Measurements from ENCODE around the gene UST.

UST gene

GRCh38 chr6:149093643-149094042 lies 346.8 kb downstream of the UST start:
- Histone ChIP-seq H3K4me1 (ENCODE audit: control insufficient read depth, low read depth, low read length) (no peaks in the 10 kb centered on the region), H3K23ac (ENCODE audit: low read length) (no peak overlapping the region), H3K18ac (ENCODE audit: low read length) (no peak overlapping the region), H2BK120ac (ENCODE audit: low read depth, low read length) (no peak overlapping the region), H4K5ac (ENCODE audit: low read length) (no peak overlapping the region), H3K27ac (ENCODE audit: low read depth, low read length) (no peak overlapping the region), H3K79me1 (ENCODE audit: low read length) (no peaks in the 10 kb centered on the region), H3K4ac (ENCODE audit: low read depth, low read length) (no peak overlapping the region), H3K36me3 (ENCODE audit: control insufficient read depth, insufficient read depth, low read length) (no peaks in the 10 kb centered on the region), H3K4me2 (ENCODE audit: low read length) (no peak overlapping the region), H3K9ac (ENCODE audit: low read length) (no peak overlapping the region), H2AK5ac (ENCODE audit: low read length) (no peak overlapping the region), H3K56ac (ENCODE audit: low read length) (no peak overlapping the region), H3K4me3 (ENCODE audit: low read length) (no peak overlapping the region), H3K27me3 (ENCODE audit: insufficient read depth, low read length, poor library complexity) (no peaks in the 10 kb centered on the region), H2BK15ac (replicated peaks; ENCODE audit: low read depth) (no peak overlapping the region), H4K8ac (ENCODE audit: low read depth, low read length) (no peak overlapping the region), H2BK5ac (ENCODE audit: low read length) (no peak overlapping the region), H3K79me2 (ENCODE audit: control insufficient read depth, insufficient read depth, low read length) (no peaks in the 10 kb centered on the region)
- no CpG with 5 or more reads among the region's 3 CpGs for WGBS (ENCODE audit: extremely low coverage, insufficient coverage, low lambda C conversion rate)
- no peak for DNase-seq

- no peaks in the 10 kb centered on the region for H3K79me1 ChIP-seq (ENCODE audit: low read length)
- no peak overlapping the region for H2BK15ac ChIP-seq (replicated peaks; ENCODE audit: low read depth)
- H3K36me3 ChIP-seq (ENCODE audit: control insufficient read depth, insufficient read depth, low read length): no peaks in the 10 kb centered on the region
- DNase-seq: peak; percentile 43
- H3K56ac ChIP-seq (ENCODE audit: low read length): no peak overlapping the region
- H2BK120ac ChIP-seq (ENCODE audit: low read depth, low read length): no peak overlapping the region
- H4K8ac ChIP-seq (ENCODE audit: low read depth, low read length): no peak overlapping the region
- no peak overlapping the region for H4K5ac ChIP-seq (ENCODE audit: low read length)
- no peaks in the 10 kb centered on the region for H3K79me2 ChIP-seq (ENCODE audit: control insufficient read depth, insufficient read depth, low read length)
- no CpG with 5 or more reads among the region's 3 CpGs for WGBS (ENCODE audit: extremely low coverage, insufficient coverage, low lambda C conversion rate)
- no peak overlapping the region for H3K18ac ChIP-seq (ENCODE audit: low read length)
- no peak overlapping the region for H3K9ac ChIP-seq (ENCODE audit: low read length)
- H3K27ac ChIP-seq (ENCODE audit: low read depth, low read length): no peak overlapping the region
- H3K4me1 ChIP-seq (ENCODE audit: control insufficient read depth, low read depth, low read length): no peaks in the 10 kb centered on the region
- H3K27me3 ChIP-seq (ENCODE audit: insufficient read depth, low read length, poor library complexity): no peaks in the 10 kb centered on the region
- H2BK5ac ChIP-seq (ENCODE audit: low read length): no peak overlapping the region
- H3K4me3 ChIP-seq (ENCODE audit: low read length): no peak overlapping the region
- no peak overlapping the region for H3K4me2 ChIP-seq (ENCODE audit: low read length)
- no peak overlapping the region for H3K23ac ChIP-seq (ENCODE audit: low read length)
- no peak overlapping the region for H3K4ac ChIP-seq (ENCODE audit: low read depth, low read length)
- no peak overlapping the region for H2AK5ac ChIP-seq (ENCODE audit: low read length)
Measured at GRCh38 chr6:149094156-149094555, 347.3 kb downstream of the UST start.

GRCh38 chr6:149094934-149095351 lies 348.1 kb downstream of the UST start:
- Histone ChIP-seq H3K18ac (ENCODE audit: low read length) (no peak overlapping the region), H3K4me3 (ENCODE audit: low read length) (no peak overlapping the region), H3K27me3 (ENCODE audit: insufficient read depth, low read length, poor library complexity) (no peaks in the 10 kb centered on the region), H4K8ac (ENCODE audit: low read depth, low read length) (no peak overlapping the region), H2BK15ac (replicated peaks; ENCODE audit: low read depth) (no peak overlapping the region), H3K4ac (ENCODE audit: low read depth, low read length) (no peak overlapping the region), H3K36me3 (ENCODE audit: control insufficient read depth, insufficient read depth, low read length) (no peaks in the 10 kb centered on the region), H3K79me1 (ENCODE audit: low read length) (no peaks in the 10 kb centered on the region), H3K4me2 (ENCODE audit: low read length) (no peak overlapping the region), H3K4me1 (ENCODE audit: control insufficient read depth, low read depth, low read length) (no peaks in the 10 kb centered on the region), H4K5ac (ENCODE audit: low read length) (no peak overlapping the region), H3K9ac (ENCODE audit: low read length) (no peak overlapping the region), H2BK5ac (ENCODE audit: low read length) (no peak overlapping the region), H3K23ac (ENCODE audit: low read length) (no peak overlapping the region), H2AK5ac (ENCODE audit: low read length) (no peak overlapping the region), H3K27ac (ENCODE audit: low read depth, low read length) (no peak overlapping the region), H3K79me2 (ENCODE audit: control insufficient read depth, insufficient read depth, low read length) (no peaks in the 10 kb centered on the region), H2BK120ac (ENCODE audit: low read depth, low read length) (no peak overlapping the region), H3K56ac (ENCODE audit: low read length) (no peak overlapping the region)
- no CpG with 5 or more reads among the region's 2 CpGs for WGBS (ENCODE audit: extremely low coverage, insufficient coverage, low lambda C conversion rate)
- no peak for DNase-seq

- H3K4me2 ChIP-seq (ENCODE audit: low read length): no peak overlapping the region
- no peak overlapping the region for H3K27ac ChIP-seq (ENCODE audit: low read depth, low read length)
- no peaks in the 10 kb centered on the region for H3K4me1 ChIP-seq (ENCODE audit: control insufficient read depth, low read depth, low read length)
- DNase-seq: no peak
- H3K4me3 ChIP-seq (ENCODE audit: low read length): no peak overlapping the region
- no peak overlapping the region for H3K56ac ChIP-seq (ENCODE audit: low read length)
- no peak overlapping the region for H3K4ac ChIP-seq (ENCODE audit: low read depth, low read length)
- H2BK120ac ChIP-seq (ENCODE audit: low read depth, low read length): no peak overlapping the region
- no peak overlapping the region for H3K9ac ChIP-seq (ENCODE audit: low read length)
- H3K36me3 ChIP-seq (ENCODE audit: control insufficient read depth, insufficient read depth, low read length): no peaks in the 10 kb centered on the region
- H4K5ac ChIP-seq (ENCODE audit: low read length): no peak overlapping the region
- H3K79me1 ChIP-seq (ENCODE audit: low read length): no peaks in the 10 kb centered on the region
- no peaks in the 10 kb centered on the region for H3K79me2 ChIP-seq (ENCODE audit: control insufficient read depth, insufficient read depth, low read length)
- H3K27me3 ChIP-seq (ENCODE audit: insufficient read depth, low read length, poor library complexity): no peaks in the 10 kb centered on the region
- WGBS (ENCODE audit: extremely low coverage, insufficient coverage, low lambda C conversion rate): no CpG with 5 or more reads among the region's 1 CpG
- H2AK5ac ChIP-seq (ENCODE audit: low read length): no peak overlapping the region
- no peak overlapping the region for H4K8ac ChIP-seq (ENCODE audit: low read depth, low read length)
- H3K23ac ChIP-seq (ENCODE audit: low read length): no peak overlapping the region
- H2BK5ac ChIP-seq (ENCODE audit: low read length): no peak overlapping the region
- H3K18ac ChIP-seq (ENCODE audit: low read length): no peak overlapping the region
- H2BK15ac ChIP-seq (replicated peaks; ENCODE audit: low read depth): no peak overlapping the region
Measured at GRCh38 chr6:149095842-149096241, 349.0 kb downstream of the UST start.

GRCh38 chr6:149097794-149098193 lies 351.0 kb downstream of the UST start:
- WGBS (ENCODE audit: extremely low coverage, insufficient coverage, low lambda C conversion rate): no CpG with 5 or more reads among the region's 2 CpGs
- Histone ChIP-seq H3K9ac (ENCODE audit: low read length) (no peak overlapping the region), H3K4me1 (ENCODE audit: control insufficient read depth, low read depth, low read length) (no peaks in the 10 kb centered on the region), H3K4me2 (ENCODE audit: low read length) (no peak overlapping the region), H3K4me3 (ENCODE audit: low read length) (no peak overlapping the region), H4K8ac (ENCODE audit: low read depth, low read length) (no peak overlapping the region), H3K4ac (ENCODE audit: low read depth, low read length) (no peak overlapping the region), H3K23ac (ENCODE audit: low read length) (no peak overlapping the region), H3K79me1 (ENCODE audit: low read length) (no peaks in the 10 kb centered on the region), H3K36me3 (ENCODE audit: control insufficient read depth, insufficient read depth, low read length) (no peaks in the 10 kb centered on the region), H2BK120ac (ENCODE audit: low read depth, low read length) (no peak overlapping the region), H3K56ac (ENCODE audit: low read length) (no peak overlapping the region), H3K79me2 (ENCODE audit: control insufficient read depth, insufficient read depth, low read length) (no peaks in the 10 kb centered on the region), H2BK5ac (ENCODE audit: low read length) (no peak overlapping the region), H2BK15ac (replicated peaks; ENCODE audit: low read depth) (no peak overlapping the region), H3K18ac (ENCODE audit: low read length) (no peak overlapping the region), H3K27ac (ENCODE audit: low read depth, low read length) (no peak overlapping the region), H4K5ac (ENCODE audit: low read length) (no peak overlapping the region), H2AK5ac (ENCODE audit: low read length) (no peak overlapping the region), H3K27me3 (ENCODE audit: insufficient read depth, low read length, poor library complexity) (no peaks in the 10 kb centered on the region)
- DNase-seq: no peak

GRCh38 chr6:149098700-149099276 lies 352.0 kb downstream of the UST start:
- Histone ChIP-seq H4K8ac (ENCODE audit: low read depth, low read length) (no peak overlapping the region), H3K27me3 (ENCODE audit: insufficient read depth, low read length, poor library complexity) (no peaks in the 10 kb centered on the region), H2BK5ac (ENCODE audit: low read length) (no peak overlapping the region), H2AK5ac (ENCODE audit: low read length) (no peak overlapping the region), H3K36me3 (ENCODE audit: control insufficient read depth, insufficient read depth, low read length) (no peaks in the 10 kb centered on the region), H3K4ac (ENCODE audit: low read depth, low read length) (no peak overlapping the region), H3K4me2 (ENCODE audit: low read length) (no peak overlapping the region), H3K18ac (ENCODE audit: low read length) (no peak overlapping the region), H3K9ac (ENCODE audit: low read length) (no peak overlapping the region), H3K79me2 (ENCODE audit: control insufficient read depth, insufficient read depth, low read length) (no peaks in the 10 kb centered on the region), H2BK120ac (ENCODE audit: low read depth, low read length) (no peak overlapping the region), H3K79me1 (ENCODE audit: low read length) (no peaks in the 10 kb centered on the region), H2BK15ac (replicated peaks; ENCODE audit: low read depth) (no peak overlapping the region), H3K4me3 (ENCODE audit: low read length) (no peak overlapping the region), H3K56ac (ENCODE audit: low read length) (no peak overlapping the region), H3K4me1 (ENCODE audit: control insufficient read depth, low read depth, low read length) (no peaks in the 10 kb centered on the region), H4K5ac (ENCODE audit: low read length) (no peak overlapping the region), H3K23ac (ENCODE audit: low read length) (no peak overlapping the region), H3K27ac (ENCODE audit: low read depth, low read length) (no peak overlapping the region)
- WGBS (ENCODE audit: extremely low coverage, insufficient coverage, low lambda C conversion rate): no CpG with 5 or more reads among the region's 4 CpGs
- DNase-seq: no peak

Data from mesendoderm (in vitro differentiated cells).